Omental fat pad (tissue), 4 donors: Measurements from ENCODE around the gene TIMP1. TPM values are rescaled to one million over a fixed set of nuclear protein-coding genes. Genes with fewer than 3 reads are reported as not detected.
"Not testable (repeated sequence)": the region's sequence is repeated elsewhere in the genome, so short reads cannot be mapped to it uniquely, and the experiment has no call there.

Experiments used
- ATAC-seq: fragments of 150-250 bp; one replicate; pipeline ENCODE4 v1.9.1; 2016; ENCODE audit warnings: mild to moderate bottlenecking, moderate library complexity; ENCODE audit not compliant: low FRiP score
- DNase-seq: peaks from one replicate; pipeline ENCODE4 v3.0.0-alpha.2; 2019; ENCODE audit warnings: low spot score
- CTCF ChIP-seq, 3 donors: fragments of 450-650 bp; IDR thresholded peaks; one replicate each; pipeline ENCODE4 v1.5.1; 2016 to 2017; ENCODE audit warnings: antibody characterized with exemption in 3 of 3, mild to moderate bottlenecking in 3 of 3, moderate library complexity in 2 of 3
- total RNA-seq, 4 donors: library from RNA; depleted of rRNA; stranded (reverse); fragments of >200 nt; gene quantifications; one replicate each; pipeline ENCODE4 v1.1.0, GENCODE V29; 2016

TIMP1 gene
- total RNA-seq, 4 donors from 2014 or later, result 92.8 to 1,509 (median 915) TPM

- no peak for ATAC-seq
- no peak for TF ChIP-seq CTCF (IDR thresholded peaks at IDR 0.05)
Observed at GRCh38 chrX:47597222-47597621, 15.0 kb downstream of the TIMP1 start.

GRCh38 chrX:47603125-47603524 is 20.9 kb downstream of the TIMP1 start:
- not testable (repeated sequence) for DNase-seq, ATAC-seq

More at GRCh38 chrX:47597222-47597621, 15.0 kb downstream of the TIMP1 start:
- DNase-seq, result no peak

GRCh38 chrX:47605024-47605423 is 22.8 kb downstream of the TIMP1 start:
- TF ChIP-seq CTCF (IDR thresholded peaks at IDR 0.05), result no peak
- ATAC-seq (no peak), DNase-seq (no peak)

- no peak for TF ChIP-seq CTCF (IDR thresholded peaks at IDR 0.05)
- DNase-seq (no peak), ATAC-seq (no peak)
Observed at GRCh38 chrX:47607091-47607490, 24.9 kb downstream of the TIMP1 start.

GRCh38 chrX:47608130-47608810 is 26.0 kb downstream of the TIMP1 start:
- no peak for TF ChIP-seq CTCF (IDR thresholded peaks at IDR 0.05)
- no peak for DNase-seq
- ATAC-seq, result no peak

GRCh38 chrX:47610511-47610910 is 28.3 kb downstream of the TIMP1 start:
- ATAC-seq, result no peak
- no peak for DNase-seq
- no peak for TF ChIP-seq CTCF (IDR thresholded peaks at IDR 0.05)

- DNase-seq, result no peak
- no peak for TF ChIP-seq CTCF (IDR thresholded peaks at IDR 0.05)
- ATAC-seq, result no peak
Observed at GRCh38 chrX:47611489-47611888, 29.3 kb downstream of the TIMP1 start.
